Measurements from ENCODE around the gene CAV2.

CAV2 gene

DNA sequence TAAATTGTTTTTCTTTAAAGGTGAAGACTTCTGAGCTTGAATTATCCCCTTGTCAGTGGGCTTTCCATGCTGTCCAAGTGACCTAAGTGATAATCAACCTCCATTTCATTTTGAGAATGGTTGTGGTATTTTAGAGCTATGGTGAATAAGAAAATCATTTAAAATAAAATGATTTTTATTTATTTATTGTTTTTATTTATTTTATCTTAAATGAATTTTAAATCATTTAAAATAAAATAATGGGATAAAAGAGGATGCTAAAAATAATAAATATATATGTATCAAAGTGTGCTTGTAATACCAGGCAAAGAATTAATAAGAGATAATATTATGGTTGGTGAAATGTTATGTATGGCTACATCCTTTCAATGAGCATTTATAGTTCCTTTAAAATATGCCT lies 49.8 kb downstream of the CAV2 start:
- DNase-seq = no peak

DNA sequence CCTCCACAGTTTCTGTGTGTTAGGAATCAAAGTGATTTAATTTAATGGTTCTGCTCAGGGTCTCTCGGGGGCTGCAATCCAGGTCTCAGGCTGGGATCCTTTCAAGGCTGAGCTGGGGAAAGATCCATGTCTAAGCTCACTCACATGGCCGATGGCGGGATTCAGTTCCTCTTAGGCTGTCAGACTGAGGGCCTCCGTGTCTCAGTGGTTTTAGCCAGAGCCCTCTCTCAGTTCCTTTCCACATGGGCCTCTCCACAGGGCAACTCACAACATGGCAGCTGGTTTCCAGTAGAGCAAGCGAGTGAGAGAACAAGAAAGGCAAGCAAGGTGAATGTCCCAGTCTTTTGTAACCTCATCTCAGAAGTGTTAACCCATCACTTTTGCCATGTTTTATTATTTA lies 52.2 kb downstream of the CAV2 start:
- DNase-seq = no peak

DNA sequence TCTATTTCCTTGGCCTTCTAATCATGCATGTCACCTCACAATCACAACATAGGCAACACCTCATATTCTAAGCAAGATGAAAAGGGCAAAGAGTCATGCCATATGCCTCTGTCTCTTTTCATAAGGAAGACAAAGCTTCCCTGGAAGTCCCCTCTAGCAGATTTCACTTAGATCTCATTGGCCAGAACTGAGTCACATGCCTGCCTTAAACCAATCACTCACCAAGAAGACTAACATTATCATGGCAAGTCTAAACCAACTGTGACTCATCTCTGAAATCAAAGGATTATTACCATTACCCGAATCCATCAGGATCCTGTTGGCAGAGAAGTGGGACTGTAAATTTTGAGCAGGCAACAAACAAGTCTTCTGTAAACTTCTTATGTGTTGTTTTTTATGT lies 53.1 kb downstream of the CAV2 start:
- DNase-seq = no peak

DNA sequence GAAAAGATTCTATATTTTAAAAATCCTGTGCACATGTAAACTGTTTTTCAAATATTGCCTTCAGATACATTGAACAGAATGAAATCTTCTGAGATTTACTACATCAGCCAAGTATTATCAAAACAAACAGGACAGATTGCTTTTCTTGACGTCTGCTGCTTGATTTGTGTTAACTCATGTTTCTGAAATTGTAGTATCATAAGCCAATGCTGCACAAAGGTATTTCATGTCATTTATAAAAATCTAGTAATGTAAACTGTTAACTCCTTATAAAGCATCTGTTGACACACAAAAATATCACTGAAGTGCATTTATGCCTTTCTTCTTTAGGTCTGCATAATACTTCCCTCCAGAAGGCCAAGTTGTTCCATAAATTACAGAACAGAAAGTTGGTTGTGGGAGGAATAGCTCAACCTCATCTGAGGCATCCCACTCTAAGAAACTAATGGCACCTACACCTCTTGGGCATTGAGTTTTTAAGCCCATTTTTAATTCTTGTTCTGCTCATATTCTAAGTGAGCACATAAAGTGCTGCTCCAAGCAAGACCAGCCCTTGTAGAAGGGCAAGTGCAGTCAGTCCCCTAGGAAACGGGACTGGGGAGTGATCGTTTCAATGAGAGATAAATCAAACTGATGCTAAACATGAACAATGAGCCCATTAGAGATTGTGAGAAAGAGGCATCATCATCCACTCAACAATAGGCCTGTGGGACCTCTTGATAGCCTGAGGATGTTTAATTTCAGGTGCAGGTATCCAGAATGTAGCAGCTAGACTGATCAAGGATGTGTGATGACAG lies 53.8 kb downstream of the CAV2 start:
- DNase-seq = no peak

DNA sequence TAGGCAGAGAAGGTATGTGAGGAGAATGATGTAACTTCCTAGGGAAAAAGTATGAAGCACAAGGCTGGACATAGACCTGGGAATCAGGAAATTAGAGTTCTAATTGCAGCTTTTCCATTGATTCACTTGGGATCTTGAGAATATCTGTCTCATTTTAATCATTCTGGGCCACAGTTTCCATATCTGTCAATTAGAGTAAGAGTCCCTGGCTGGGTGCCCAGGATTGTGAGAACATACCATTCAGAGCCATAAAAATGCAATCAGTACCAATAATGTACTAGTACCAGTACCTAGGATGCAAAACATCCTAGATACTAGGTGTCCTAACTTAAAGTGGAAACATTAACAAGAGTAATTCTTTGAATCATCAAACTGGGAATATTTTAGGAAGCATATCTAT lies 54.9 kb downstream of the CAV2 start:
- no peak for DNase-seq

DNA sequence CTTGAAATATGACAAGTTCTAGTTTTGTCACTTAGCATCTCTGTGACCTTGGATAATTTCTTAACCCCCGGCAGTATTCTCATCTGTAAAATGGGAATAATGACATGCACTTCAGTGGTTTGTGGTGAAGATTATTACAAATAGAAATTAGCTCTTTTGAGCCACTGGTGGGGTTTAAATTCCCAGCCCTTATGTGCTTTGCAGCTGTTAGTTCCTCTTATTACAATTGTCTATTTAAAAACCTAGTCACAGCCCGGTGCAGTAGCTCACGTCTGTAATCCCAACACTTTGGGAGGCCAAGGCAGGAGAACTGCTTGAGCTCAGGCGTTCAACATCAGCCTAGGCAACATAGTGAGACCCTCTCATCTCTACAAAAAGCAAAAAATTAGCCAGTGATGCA lies 55.4 kb downstream of the CAV2 start:
- DNase-seq = no peak

DNA sequence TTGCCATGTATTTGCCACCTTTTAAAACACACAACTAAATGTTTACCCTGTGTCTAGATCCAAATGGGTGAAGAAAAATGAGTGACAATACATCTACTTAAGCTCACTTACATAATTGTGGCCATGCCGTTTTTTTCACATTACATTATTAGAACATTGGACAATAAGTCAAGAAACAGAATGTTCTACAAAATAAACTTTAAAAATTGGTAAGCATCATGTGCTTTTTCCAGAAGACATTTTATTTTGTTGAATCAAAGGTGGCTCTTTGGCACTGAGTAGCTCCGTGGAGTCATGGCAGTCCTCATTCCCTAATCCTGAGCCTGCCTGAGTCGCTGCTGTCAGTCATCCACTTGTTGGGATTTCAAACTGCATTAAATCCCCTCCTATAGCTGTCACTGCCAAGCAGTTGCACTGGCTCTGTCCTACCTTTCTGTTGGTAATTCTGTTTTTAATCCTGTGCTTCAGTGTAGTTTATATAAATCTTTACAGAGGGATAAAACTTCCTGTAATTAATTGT lies 57.6 kb downstream of the CAV2 start:
- no peak for DNase-seq

DNA sequence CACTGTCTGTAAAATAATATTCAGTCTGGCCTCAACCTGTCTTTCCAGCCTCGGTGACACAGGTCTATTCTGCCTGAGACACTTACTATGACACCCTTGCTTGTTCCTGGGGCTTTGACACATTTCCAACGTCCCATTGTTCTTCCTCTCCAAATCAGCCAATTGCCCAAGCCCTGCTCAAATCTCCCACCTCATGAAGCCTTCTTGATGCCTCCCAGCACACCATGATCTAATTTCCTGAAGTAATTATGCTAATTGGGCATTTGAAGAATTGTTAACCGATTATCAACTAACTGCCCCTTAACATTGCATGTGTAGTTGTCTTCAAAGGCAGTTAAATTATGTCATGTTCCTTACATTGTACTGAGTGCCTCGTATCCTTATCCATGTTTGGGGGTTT lies 58.4 kb downstream of the CAV2 start:
- DNase-seq = no peak

Measured in COR-L47 (cell line).